Measurements from ENCODE around the gene B3GALT6. TPM values are rescaled to one million over a fixed set of nuclear protein-coding genes. Genes with fewer than 3 reads are reported as not detected.
"Not testable (repeated sequence)": the region's sequence is repeated elsewhere in the genome, so short reads cannot be mapped to it uniquely, and the experiment has no call there.

B3GALT6 gene
- total and polyA plus RNA-seq, 2 experiments from 2014 or later: 6.5 to 52.5 TPM

- H3K36me3 ChIP-seq (ENCODE audit: low read depth): no peaks in the 10 kb centered on the region
- H3F3A ChIP-seq (ENCODE audit: insufficient read depth): no peaks in the 10 kb centered on the region
- H3K79me2 ChIP-seq (ENCODE audit: insufficient read depth): no peaks in the 10 kb centered on the region
- WGBS, 2 experiments (ENCODE audit: low coverage in 1 of 2, low lambda C conversion rate in 2 of 2, missing lambda C conversion rate in 2 of 2): 67 to 69% methylated on average over 29 to 31 of the region's 31 CpGs
- H3K27ac ChIP-seq: no peak overlapping the region
- H3K9me2 ChIP-seq (ENCODE audit: insufficient read depth): no peaks in the 10 kb centered on the region
- H3K9me3 ChIP-seq (ENCODE audit: low read depth): no peaks in the 10 kb centered on the region
- H3K4me3 ChIP-seq: no peak overlapping the region
- in situ Hi-C loops (cut with MboI): no loop called here
- H3K9ac ChIP-seq: no peak overlapping the region
- H2AFZ ChIP-seq: no peak overlapping the region
- TF ChIP-seq EZH2phosphoT487 (IDR thresholded peaks at IDR 0.05; ENCODE audit: insufficient read depth, low read depth): no peak
- TF ChIP-seq EZH2 (IDR thresholded peaks at IDR 0.05; ENCODE audit: insufficient read depth, poor library complexity, severe bottlenecking): no peak
- H3K4me1 ChIP-seq (ENCODE audit: insufficient read depth): no peaks in the 10 kb centered on the region
- H3K4me2 ChIP-seq (ENCODE audit: unreplicated experiment): no peak overlapping the region
- DNase-seq: no peak
- H3K27me3 ChIP-seq (replicated peaks; ENCODE audit: insufficient read depth): peaks cover 6% of the 10 kb centered on the region
- H4K20me1 ChIP-seq (ENCODE audit: insufficient read depth): no peaks in the 10 kb centered on the region
Measured at GRCh38 chr1:1185101-1185765, 46.8 kb upstream of the B3GALT6 start.

- peaks cover 15% of the 10 kb centered on the region for H3K27me3 ChIP-seq (replicated peaks; ENCODE audit: insufficient read depth)
- no peak for DNase-seq
- in situ Hi-C loops (cut with MboI): no loop called here
- no peaks in the 10 kb centered on the region for H3F3A ChIP-seq (ENCODE audit: insufficient read depth)
- H4K20me1 ChIP-seq (ENCODE audit: insufficient read depth): no peaks in the 10 kb centered on the region
- H3K79me2 ChIP-seq (ENCODE audit: insufficient read depth): no peaks in the 10 kb centered on the region
- no peaks in the 10 kb centered on the region for H3K9me2 ChIP-seq (ENCODE audit: insufficient read depth)
- H2AFZ ChIP-seq: no peak overlapping the region
- H3K4me3 ChIP-seq: no peak overlapping the region
- no peaks in the 10 kb centered on the region for H3K4me1 ChIP-seq (ENCODE audit: insufficient read depth)
- no peaks in the 10 kb centered on the region for H3K9me3 ChIP-seq (ENCODE audit: low read depth)
- no peak overlapping the region for H3K9ac ChIP-seq
- H3K4me2 ChIP-seq (ENCODE audit: unreplicated experiment): no peak overlapping the region
- no peak overlapping the region for H3K27ac ChIP-seq
- no peaks in the 10 kb centered on the region for H3K36me3 ChIP-seq (ENCODE audit: low read depth)
- TF ChIP-seq EZH2 (IDR thresholded peaks at IDR 0.05; ENCODE audit: insufficient read depth, poor library complexity, severe bottlenecking): no peak
- no peak for TF ChIP-seq EZH2phosphoT487 (IDR thresholded peaks at IDR 0.05; ENCODE audit: insufficient read depth, low read depth)
Measured at GRCh38 chr1:1187938-1188337, 44.1 kb upstream of the B3GALT6 start.

- Histone ChIP-seq H3K4me1 (ENCODE audit: insufficient read depth) (no peaks in the 10 kb centered on the region), H3K4me3 (no peak overlapping the region), H3K9me2 (ENCODE audit: insufficient read depth) (no peaks in the 10 kb centered on the region), H4K20me1 (ENCODE audit: insufficient read depth) (no peaks in the 10 kb centered on the region), H3K9me3 (ENCODE audit: low read depth) (no peaks in the 10 kb centered on the region), H3K9ac (no peak overlapping the region), H3F3A (ENCODE audit: insufficient read depth) (no peaks in the 10 kb centered on the region), H2AFZ (no peak overlapping the region), H3K27me3 (replicated peaks; ENCODE audit: insufficient read depth) (peaks cover 15% of the 10 kb centered on the region), H3K27ac (no peak overlapping the region), H3K36me3 (ENCODE audit: low read depth) (no peaks in the 10 kb centered on the region), H3K79me2 (ENCODE audit: insufficient read depth) (no peaks in the 10 kb centered on the region), H3K4me2 (ENCODE audit: unreplicated experiment) (no peak overlapping the region)
- in situ Hi-C loops (cut with MboI): no loop called here
- DNase-seq: no peak
- WGBS, 2 experiments (ENCODE audit: low coverage in 1 of 2, low lambda C conversion rate in 2 of 2, missing lambda C conversion rate in 2 of 2): 59 to 62% methylated on average over 5 of the region's 5 CpGs
- TF ChIP-seq EZH2phosphoT487 (IDR thresholded peaks at IDR 0.05; ENCODE audit: insufficient read depth, low read depth) (no peak), EZH2 (IDR thresholded peaks at IDR 0.05; ENCODE audit: insufficient read depth, poor library complexity, severe bottlenecking) (no peak)
Measured at GRCh38 chr1:1189111-1189510, 42.9 kb upstream of the B3GALT6 start.

GRCh38 chr1:1191734-1192133 is 40.3 kb upstream of the B3GALT6 start:
- H3K4me2 ChIP-seq (ENCODE audit: unreplicated experiment): no peak overlapping the region
- no peak overlapping the region for H2AFZ ChIP-seq
- DNase-seq: no peak
- H3K79me2 ChIP-seq (ENCODE audit: insufficient read depth): no peaks in the 10 kb centered on the region
- no peaks in the 10 kb centered on the region for H3K36me3 ChIP-seq (ENCODE audit: low read depth)
- H3K27ac ChIP-seq: no peak overlapping the region
- in situ Hi-C loops (cut with MboI): no loop called here
- TF ChIP-seq EZH2phosphoT487 (IDR thresholded peaks at IDR 0.05; ENCODE audit: insufficient read depth, low read depth) (no peak), EZH2 (IDR thresholded peaks at IDR 0.05; ENCODE audit: insufficient read depth, poor library complexity, severe bottlenecking) (no peak)
- H3F3A ChIP-seq (ENCODE audit: insufficient read depth): no peaks in the 10 kb centered on the region
- H3K4me1 ChIP-seq (ENCODE audit: insufficient read depth): no peaks in the 10 kb centered on the region
- no peaks in the 10 kb centered on the region for H3K9me2 ChIP-seq (ENCODE audit: insufficient read depth)
- no peaks in the 10 kb centered on the region for H4K20me1 ChIP-seq (ENCODE audit: insufficient read depth)
- H3K9ac ChIP-seq: no peak overlapping the region
- no peak overlapping the region for H3K4me3 ChIP-seq
- 83 to 90% methylated on average over 11 of the region's 11 CpGs for WGBS, 2 experiments (ENCODE audit: low coverage in 1 of 2, low lambda C conversion rate in 2 of 2, missing lambda C conversion rate in 2 of 2)
- H3K27me3 ChIP-seq (replicated peaks; ENCODE audit: insufficient read depth): peaks cover 15% of the 10 kb centered on the region
- H3K9me3 ChIP-seq (ENCODE audit: low read depth): peaks cover 5% of the 10 kb centered on the region

- DNase-seq: no peak
- no peaks in the 10 kb centered on the region for H3K9me2 ChIP-seq (ENCODE audit: insufficient read depth)
- H3K36me3 ChIP-seq (ENCODE audit: low read depth): no peaks in the 10 kb centered on the region
- H3K27ac ChIP-seq: no peak overlapping the region
- H3K4me1 ChIP-seq (ENCODE audit: insufficient read depth): no peaks in the 10 kb centered on the region
- no peak overlapping the region for H3K4me3 ChIP-seq
- H3K4me2 ChIP-seq (ENCODE audit: unreplicated experiment): no peak overlapping the region
- H4K20me1 ChIP-seq (ENCODE audit: insufficient read depth): no peaks in the 10 kb centered on the region
- H3F3A ChIP-seq (ENCODE audit: insufficient read depth): no peaks in the 10 kb centered on the region
- H3K9me3 ChIP-seq (ENCODE audit: low read depth): peaks cover 5% of the 10 kb centered on the region
- WGBS, 2 experiments (ENCODE audit: low coverage in 1 of 2, low lambda C conversion rate in 2 of 2, missing lambda C conversion rate in 2 of 2): 84 to 93% methylated on average over 3 of the region's 3 CpGs
- H2AFZ ChIP-seq: no peak overlapping the region
- no peaks in the 10 kb centered on the region for H3K79me2 ChIP-seq (ENCODE audit: insufficient read depth)
- no peak overlapping the region for H3K9ac ChIP-seq
- TF ChIP-seq EZH2 (IDR thresholded peaks at IDR 0.05; ENCODE audit: insufficient read depth, poor library complexity, severe bottlenecking) (no peak), EZH2phosphoT487 (IDR thresholded peaks at IDR 0.05; ENCODE audit: insufficient read depth, low read depth) (no peak)
- in situ Hi-C loops (cut with MboI): no loop called here
- peaks cover 11% of the 10 kb centered on the region for H3K27me3 ChIP-seq (replicated peaks; ENCODE audit: insufficient read depth)
Measured at GRCh38 chr1:1194723-1195122, 37.3 kb upstream of the B3GALT6 start.

GRCh38 chr1:1195726-1196125 is 36.3 kb upstream of the B3GALT6 start:
- DNase-seq; H3K27ac ChIP-seq; H3K9me2 ChIP-seq (ENCODE audit: insufficient read depth); H3K9ac ChIP-seq; H2AFZ ChIP-seq; H3K4me1 ChIP-seq (ENCODE audit: insufficient read depth); H3K9me3 ChIP-seq (ENCODE audit: low read depth); H4K20me1 ChIP-seq (ENCODE audit: insufficient read depth); H3K4me3 ChIP-seq; H3K27me3 ChIP-seq (replicated peaks; ENCODE audit: insufficient read depth); in situ Hi-C loops (cut with MboI); H3K36me3 ChIP-seq (ENCODE audit: low read depth); H3K79me2 ChIP-seq (ENCODE audit: insufficient read depth); H3F3A ChIP-seq (ENCODE audit: insufficient read depth); H3K4me2 ChIP-seq (ENCODE audit: unreplicated experiment): not testable (repeated sequence)
- 93 to 94% methylated on average over 6 of the region's 6 CpGs for WGBS, 2 experiments (ENCODE audit: low coverage in 1 of 2, low lambda C conversion rate in 2 of 2, missing lambda C conversion rate in 2 of 2)
